Epithelial cell of proximal tubule (primary cell): ENCODE results near the gene SYTL4. TPM values are rescaled to one million over a fixed set of nuclear protein-coding genes. Genes with fewer than 3 reads are reported as not detected.

Experiments used
- DNase-seq: peaks from one replicate; pipeline ENCODE4 v3.0.0-alpha.2; 2011; ENCODE audit warnings: low read depth
- H3K4me3 ChIP-seq: 2 replicates; pipeline ENCODE4 v1.5.1; 2011; ENCODE audit warnings: low read depth, mild to moderate bottlenecking, low read length
- total RNA-seq: library from RNA; depleted of rRNA; stranded (reverse); fragments of >200 nt; gene quantifications from 2 replicates; pipeline ENCODE4 v1.2.3, GENCODE V29; 2015
- TF ChIP-seq, protein P1 (sequence below): conservative IDR thresholded peaks from 2 replicates; pipeline ENCODE4 v1.5.1; 2012; ENCODE audit warnings: low read depth, mild to moderate bottlenecking, low read length

SYTL4 gene
- total RNA-seq, 1 donor from 2014 or later, result 8.0 TPM

DNA sequence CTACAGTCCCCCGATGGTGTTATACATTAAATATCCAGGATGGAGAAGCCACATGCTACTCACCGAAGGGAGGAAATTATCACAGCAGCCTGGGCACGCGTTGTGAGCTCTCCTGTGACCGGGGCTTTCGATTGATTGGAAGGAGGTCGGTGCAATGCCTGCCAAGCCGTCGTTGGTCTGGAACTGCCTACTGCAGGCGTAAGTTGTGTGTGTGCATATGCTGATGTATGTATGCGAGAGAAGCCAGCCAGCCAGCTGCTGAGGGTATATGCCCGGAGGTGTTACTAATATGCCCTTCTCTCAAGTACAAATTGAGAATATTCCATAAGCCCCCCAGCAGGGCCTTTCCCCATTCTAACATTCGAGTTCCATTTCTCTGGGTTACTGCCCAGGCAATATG, 69.8 kb downstream of the SYTL4 start:
- no peak overlapping the region for H3K4me3 ChIP-seq
- TF ChIP-seq, protein P1, sequence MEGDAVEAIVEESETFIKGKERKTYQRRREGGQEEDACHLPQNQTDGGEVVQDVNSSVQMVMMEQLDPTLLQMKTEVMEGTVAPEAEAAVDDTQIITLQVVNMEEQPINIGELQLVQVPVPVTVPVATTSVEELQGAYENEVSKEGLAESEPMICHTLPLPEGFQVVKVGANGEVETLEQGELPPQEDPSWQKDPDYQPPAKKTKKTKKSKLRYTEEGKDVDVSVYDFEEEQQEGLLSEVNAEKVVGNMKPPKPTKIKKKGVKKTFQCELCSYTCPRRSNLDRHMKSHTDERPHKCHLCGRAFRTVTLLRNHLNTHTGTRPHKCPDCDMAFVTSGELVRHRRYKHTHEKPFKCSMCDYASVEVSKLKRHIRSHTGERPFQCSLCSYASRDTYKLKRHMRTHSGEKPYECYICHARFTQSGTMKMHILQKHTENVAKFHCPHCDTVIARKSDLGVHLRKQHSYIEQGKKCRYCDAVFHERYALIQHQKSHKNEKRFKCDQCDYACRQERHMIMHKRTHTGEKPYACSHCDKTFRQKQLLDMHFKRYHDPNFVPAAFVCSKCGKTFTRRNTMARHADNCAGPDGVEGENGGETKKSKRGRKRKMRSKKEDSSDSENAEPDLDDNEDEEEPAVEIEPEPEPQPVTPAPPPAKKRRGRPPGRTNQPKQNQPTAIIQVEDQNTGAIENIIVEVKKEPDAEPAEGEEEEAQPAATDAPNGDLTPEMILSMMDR, result no peak

DNA sequence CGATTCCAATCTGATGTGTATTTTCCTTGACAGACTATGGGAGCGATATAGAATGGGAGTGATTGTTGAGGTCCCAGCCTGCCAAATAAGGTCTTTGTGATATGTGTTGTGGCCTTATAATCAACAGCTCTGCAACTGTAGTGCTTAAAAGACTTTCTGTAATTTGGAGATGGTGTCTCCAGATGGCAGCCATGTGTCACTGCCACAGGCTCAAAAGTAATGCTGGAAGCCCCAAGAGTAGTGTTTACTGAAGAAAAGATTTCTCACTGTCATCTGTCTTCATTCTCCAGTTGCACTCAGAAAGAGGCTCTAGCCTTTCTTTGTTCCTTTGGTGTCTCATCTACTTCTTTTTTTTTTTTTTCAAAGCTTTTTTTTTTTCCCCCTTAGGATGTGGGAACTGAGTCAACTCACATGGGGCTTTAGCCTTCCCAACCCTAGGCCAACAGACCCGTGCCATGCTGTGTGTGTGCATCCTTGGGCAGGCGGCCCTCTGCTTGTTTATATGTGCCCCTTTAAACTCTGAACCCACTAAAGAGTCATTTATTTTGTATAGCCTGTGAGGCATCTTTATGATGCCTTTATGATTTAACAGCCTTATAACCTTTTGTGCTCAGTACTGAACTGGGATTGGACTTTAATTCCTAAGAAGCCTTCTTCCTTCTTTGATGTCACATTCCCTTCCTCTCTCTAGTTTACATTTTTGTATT, 72.3 kb downstream of the SYTL4 start:
- H3K4me3 ChIP-seq, result no peak overlapping the region
- TF ChIP-seq, protein P1, result no peak
- DNase-seq, result no peak

More for the DNA sequence above, 69.8 kb downstream of the SYTL4 start:
- DNase-seq, result no peak

DNA sequence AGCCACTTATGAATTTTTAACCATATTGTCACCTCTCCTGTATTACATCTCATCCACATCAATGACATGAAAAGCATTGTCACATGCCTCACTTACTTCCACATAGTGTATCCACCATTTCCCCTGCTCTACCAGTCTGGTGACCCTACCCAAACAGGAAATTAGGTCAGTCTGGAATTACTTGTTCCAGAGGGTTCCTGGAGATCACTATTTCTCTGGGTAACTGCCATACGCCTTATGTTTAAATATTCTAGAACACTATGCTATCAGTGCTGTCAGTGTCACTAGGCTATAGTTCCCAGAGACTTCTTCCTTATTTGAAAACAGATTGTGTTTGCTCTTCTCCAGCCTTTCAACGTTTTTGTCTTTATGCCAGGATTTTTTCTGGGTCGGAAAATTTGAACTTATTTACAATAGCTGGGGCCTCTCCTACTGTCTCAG, 73.0 kb downstream of the SYTL4 start:
- H3K4me3 ChIP-seq, result no peak overlapping the region
- no peak for DNase-seq
- TF ChIP-seq, protein P1, result no peak

DNA sequence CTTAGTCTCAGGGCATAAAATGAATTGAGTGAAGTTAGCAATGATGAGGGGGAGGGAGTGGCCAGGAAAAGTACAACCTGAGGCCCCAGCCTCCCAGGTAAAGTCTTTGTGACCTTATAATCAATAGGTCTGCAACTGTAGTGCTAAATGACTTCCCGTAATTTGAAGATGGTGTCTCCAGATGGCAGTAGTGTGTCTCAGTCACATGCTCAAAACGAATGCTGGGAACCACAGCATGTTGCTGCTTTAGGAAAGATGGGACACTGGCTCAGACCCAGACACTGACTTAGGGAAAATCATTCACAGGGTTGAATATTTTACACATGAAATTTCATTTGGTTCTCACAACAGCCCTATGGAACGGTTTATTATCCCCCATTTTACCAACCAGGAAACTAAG, 77.7 kb downstream of the SYTL4 start:
- no peak overlapping the region for H3K4me3 ChIP-seq
- TF ChIP-seq, protein P1, result peak; percentile 39
- DNase-seq, result no peak

DNA sequence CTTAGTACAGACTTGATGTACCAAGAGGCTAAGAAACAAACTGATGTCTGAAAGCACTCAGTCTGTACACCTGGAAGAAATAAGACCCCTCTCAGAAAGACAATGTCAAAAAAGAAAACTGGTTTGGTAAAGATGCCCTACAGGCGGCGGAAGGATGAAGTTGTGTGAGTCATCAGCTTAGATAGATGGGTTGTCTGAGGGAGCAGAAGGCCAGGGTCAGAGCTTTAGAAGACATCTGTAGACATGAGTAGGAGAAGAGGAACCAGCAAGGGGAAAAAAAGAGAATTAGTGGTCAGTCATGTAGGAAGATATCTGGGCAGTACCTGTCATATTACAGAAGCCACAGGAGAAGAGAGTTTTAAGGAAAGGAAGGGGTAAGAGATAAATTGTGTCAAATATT, 79.7 kb downstream of the SYTL4 start:
- TF ChIP-seq, protein P1, result no peak
- no peak overlapping the region for H3K4me3 ChIP-seq
- no peak for DNase-seq

DNA sequence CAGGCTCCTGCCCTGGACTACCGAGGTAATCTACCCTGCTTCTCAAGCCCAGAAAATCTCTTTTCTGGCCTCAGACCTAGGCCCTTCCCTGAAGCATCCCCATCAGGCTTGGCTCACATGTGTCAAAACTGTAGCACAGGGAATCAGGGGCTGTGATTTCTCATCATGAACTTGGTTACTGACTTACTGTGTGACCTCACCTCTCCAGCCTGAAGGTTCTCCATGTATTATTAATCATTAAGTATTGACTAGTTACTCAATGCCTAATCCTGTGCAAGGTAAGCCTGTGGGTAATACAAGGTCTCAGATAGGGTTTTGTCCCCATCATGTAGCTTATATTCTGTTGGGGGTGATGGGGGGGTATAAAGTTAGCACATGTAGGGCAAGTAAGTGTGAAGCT, 81.1 kb downstream of the SYTL4 start:
- TF ChIP-seq, protein P1, result no peak
- H3K4me3 ChIP-seq, result no peak overlapping the region
- peak; percentile 32 for DNase-seq
